Neuronal stem cell (in vitro differentiated cells): Measurements from ENCODE around the gene ZNF407.

ENCODE experiments used
- DNase-seq: peaks from one replicate; pipeline ENCODE4 v3.0.0-alpha.2; 2013; ENCODE audit warnings: low spot score
- H2AFZ ChIP-seq: one replicate; pipeline ENCODE4 v1.6.1; 2013; ENCODE audit warnings: mild to moderate bottlenecking, low read length, inconsistent platforms
- H2AK5ac ChIP-seq: 2 replicates; pipeline ENCODE4 v1.6.1; 2013; ENCODE audit warnings: low read depth, mild to moderate bottlenecking, inconsistent platforms, low read length, moderate library complexity, mixed read lengths
- H2BK120ac ChIP-seq: 2 replicates; pipeline ENCODE4 v1.6.1; 2013; ENCODE audit warnings: low read depth, mild to moderate bottlenecking, inconsistent platforms, low read length, moderate library complexity, mixed read lengths
- H2BK12ac ChIP-seq: one replicate; pipeline ENCODE4 v1.6.1; 2013; ENCODE audit warnings: low read length, inconsistent platforms
- H2BK15ac ChIP-seq: 2 replicates; pipeline ENCODE4 v1.6.1; 2013; ENCODE audit warnings: mild to moderate bottlenecking, low read length, inconsistent platforms, mixed read lengths
- H2BK5ac ChIP-seq: one replicate; pipeline ENCODE4 v1.6.1; 2013; ENCODE audit warnings: inconsistent platforms, mild to moderate bottlenecking, low read length, moderate library complexity
- H3K14ac ChIP-seq: one replicate; pipeline ENCODE4 v1.6.1; 2013; ENCODE audit warnings: low read length, inconsistent platforms
- H3K18ac ChIP-seq: 2 replicates; pipeline ENCODE4 v1.6.1; 2013; ENCODE audit warnings: low read length, inconsistent platforms
- H3K23ac ChIP-seq: 2 replicates; pipeline ENCODE4 v1.6.1; 2013; ENCODE audit warnings: low read depth, mild to moderate bottlenecking, mixed read lengths, low read length, inconsistent platforms; ENCODE audit not compliant: poor library complexity
- H3K27ac ChIP-seq: replicated peaks from 3 replicates; pipeline ENCODE4 v1.5.1; 2013; ENCODE audit warnings: low read length, inconsistent platforms
- H3K27me3 ChIP-seq, 3 experiments: 2 replicates each; pipeline ENCODE4 v1.6.1; 2013; ENCODE audit warnings: low read length in 3 of 3, mild to moderate bottlenecking in 2 of 3, inconsistent platforms in 1 of 3, low read depth in 1 of 3, mixed read lengths in 1 of 3, moderate library complexity in 1 of 3; ENCODE audit not compliant: control insufficient read depth in 3 of 3, insufficient read depth in 3 of 3
- H3K36me3 ChIP-seq, 2 donors: replicated peaks in 1 of 2; 2 replicates each; pipeline ENCODE4 v1.6.1; 2013; ENCODE audit warnings: low read length in 2 of 2; ENCODE audit not compliant: control insufficient read depth in 2 of 2, insufficient read depth in 2 of 2
- H3K4ac ChIP-seq: 2 replicates; pipeline ENCODE4 v1.6.1; 2013; ENCODE audit warnings: inconsistent platforms, mild to moderate bottlenecking, low read length, moderate library complexity
- H3K4me1 ChIP-seq, 2 donors: 1 replicate in 1 of 2; 2 replicates in 1 of 2; pipeline ENCODE4 v1.6.1; 2013; ENCODE audit warnings: low read length in 2 of 2, low read depth in 1 of 2; ENCODE audit not compliant: control insufficient read depth in 2 of 2, insufficient read depth in 1 of 2
- H3K4me2 ChIP-seq: one replicate; pipeline ENCODE4 v1.6.1; 2013; ENCODE audit warnings: mild to moderate bottlenecking, low read length, inconsistent platforms; ENCODE audit not compliant: insufficient read depth, poor library complexity, severe bottlenecking
- H3K4me3 ChIP-seq, 2 donors: 2 replicates each; pipeline ENCODE4 v1.5.1; 2013; ENCODE audit warnings: low read length in 2 of 2, mild to moderate bottlenecking in 2 of 2, inconsistent platforms in 1 of 2, moderate library complexity in 1 of 2
- H3K79me1 ChIP-seq: one replicate; pipeline ENCODE4 v1.6.1; 2013; ENCODE audit warnings: low read depth, mild to moderate bottlenecking, inconsistent platforms, low read length, moderate library complexity
- H3K9ac ChIP-seq: one replicate; pipeline ENCODE4 v1.6.1; 2013; ENCODE audit warnings: mild to moderate bottlenecking, low read depth, low read length, inconsistent platforms; ENCODE audit not compliant: poor library complexity
- H3K9me3 ChIP-seq, 2 donors: replicated peaks in 1 of 2; 2 replicates each; pipeline versions ENCODE3 to v1.6.1; 2013; ENCODE audit warnings: low read length in 2 of 2, mild to moderate bottlenecking in 2 of 2, inconsistent platforms in 1 of 2, low read depth in 1 of 2, mixed read lengths in 1 of 2, moderate library complexity in 1 of 2; ENCODE audit not compliant: control insufficient read depth in 2 of 2, insufficient read depth in 1 of 2
- H4K8ac ChIP-seq: one replicate; pipeline ENCODE4 v1.6.1; 2013; ENCODE audit warnings: low read depth, mild to moderate bottlenecking, inconsistent platforms, low read length, moderate library complexity
- H4K91ac ChIP-seq: one replicate; pipeline ENCODE4 v1.6.1; 2013; ENCODE audit warnings: low read length, low read depth, mild to moderate bottlenecking, inconsistent platforms; ENCODE audit not compliant: poor library complexity
- WGBS, 2 donors: extraction: QIAGEN DNeasy Blood & Tissue Kit; methylation state at CpG; one replicate each; pipeline ENCODE4 v1.1.7; 2013; ENCODE audit warnings: missing lambda C conversion rate in 2 of 2, mixed read lengths in 1 of 2; ENCODE audit not compliant: insufficient read length in 2 of 2, insufficient replicate concordance in 1 of 2; ENCODE audit errors: extremely low coverage in 2 of 2; 5-methylcytosine and 5-hydroxymethylcytosine counted together

Gene ZNF407

DNA sequence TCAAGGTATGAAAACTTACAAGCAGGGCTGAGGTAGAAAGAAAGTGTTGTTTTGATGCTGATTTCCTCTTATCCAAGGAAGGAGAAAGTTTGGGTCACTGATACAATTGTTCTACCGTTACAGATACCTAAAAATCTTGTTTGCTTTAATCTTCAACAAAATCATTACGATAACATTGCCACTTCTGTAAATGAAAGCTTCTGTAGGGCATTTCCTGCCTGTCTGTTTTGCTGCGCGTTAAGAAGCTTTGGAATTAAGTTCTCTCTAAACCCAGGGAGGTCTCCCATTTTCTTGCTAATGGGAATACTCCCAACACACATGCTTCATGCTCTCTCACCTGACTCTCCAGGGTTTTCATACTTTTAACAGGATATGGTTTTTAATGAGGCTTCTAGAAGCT, 352.8 kb downstream of the ZNF407 start:
- H2AFZ ChIP-seq: no peak overlapping the region
- H3K27me3 ChIP-seq: no peaks in the 10 kb centered on the region
- no peak overlapping the region for H4K8ac ChIP-seq
- no peak overlapping the region for H3K9ac ChIP-seq
- no peak overlapping the region for H2BK12ac ChIP-seq
- no peaks in the 10 kb centered on the region for H3K9me3 ChIP-seq
- H3K27ac ChIP-seq: no peak overlapping the region
- H2BK15ac ChIP-seq: no peak overlapping the region
- no peak overlapping the region for H3K23ac ChIP-seq
- no peak overlapping the region for H3K4me3 ChIP-seq
- no peak overlapping the region for H3K18ac ChIP-seq
- no peak overlapping the region for H3K4me2 ChIP-seq
- H3K79me1 ChIP-seq: no peaks in the 10 kb centered on the region
- no peak overlapping the region for H3K14ac ChIP-seq
- H2BK5ac ChIP-seq: no peak overlapping the region
- peaks cover 7 to 8% of the 10 kb centered on the region in 2 donors for H3K4me1 ChIP-seq
- H2BK120ac ChIP-seq: no peak overlapping the region
- no peak overlapping the region for H2AK5ac ChIP-seq
- no peaks in the 10 kb centered on the region for H3K36me3 ChIP-seq
- no CpG with 5 or more reads among the region's 4 CpGs for WGBS, 2 donors
- no peak overlapping the region for H4K91ac ChIP-seq
- DNase-seq: no peak
- H3K4ac ChIP-seq: no peak overlapping the region

DNA sequence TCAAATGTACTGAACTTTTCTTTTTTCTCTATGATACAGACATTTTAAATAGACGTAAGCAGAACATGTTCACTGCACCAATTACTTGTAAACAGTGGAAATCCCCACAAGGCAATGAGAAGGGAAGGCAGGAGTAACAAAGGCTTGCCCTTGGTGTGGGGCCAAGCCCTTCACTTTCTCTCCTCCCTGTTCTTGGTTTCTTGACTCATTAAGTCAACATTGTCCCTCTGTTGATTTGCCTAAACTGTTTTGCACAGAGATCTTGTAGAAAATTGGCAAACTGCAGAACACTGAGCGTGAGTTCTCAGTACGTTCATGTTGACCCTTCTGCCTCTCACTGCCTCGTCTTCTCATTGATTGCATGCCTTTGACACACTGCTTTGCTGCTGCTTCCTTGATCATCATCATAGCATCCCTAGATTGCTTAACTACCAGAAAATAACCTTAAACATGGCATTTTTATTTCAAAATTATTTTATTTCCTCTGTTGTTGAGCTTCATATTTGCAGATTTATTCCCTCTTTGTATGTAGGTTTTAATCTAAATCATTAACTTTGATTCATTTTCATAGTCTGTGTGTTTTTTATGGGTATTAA, 353.6 kb downstream of the ZNF407 start:
- H3K4me1 ChIP-seq: peaks cover 7 to 8% of the 10 kb centered on the region in 2 donors

DNA sequence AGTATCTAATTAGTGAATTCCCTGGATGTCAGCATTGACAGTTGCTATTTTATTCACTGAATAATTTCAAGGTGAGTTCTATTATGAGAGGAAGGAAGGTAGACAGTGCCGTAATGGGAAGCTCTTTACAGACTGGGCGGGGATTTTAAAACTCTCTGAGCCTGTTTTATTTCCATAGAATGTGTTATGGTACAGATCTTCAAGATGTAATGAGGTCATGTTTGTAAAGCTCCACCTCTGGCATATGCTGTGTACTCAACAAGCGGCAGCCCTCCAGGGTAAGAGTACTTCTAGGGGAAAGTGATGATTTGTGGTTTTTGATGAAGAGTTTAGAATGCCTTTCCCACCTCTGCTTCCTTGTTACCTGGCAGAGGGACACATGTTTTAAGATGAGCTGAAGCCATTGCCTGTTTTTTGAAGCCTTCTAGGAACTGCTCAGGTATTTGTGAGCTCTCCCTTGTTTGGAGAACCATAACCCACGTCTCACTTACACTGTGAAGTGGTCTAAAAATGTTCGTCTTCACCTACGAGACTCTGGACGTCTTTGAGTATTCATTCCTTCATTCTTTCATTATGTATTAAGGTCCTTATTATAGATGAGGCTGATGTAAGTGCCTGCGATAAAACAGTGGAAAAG, 360.0 kb downstream of the ZNF407 start:
- no peak overlapping the region for H4K91ac ChIP-seq
- no peak overlapping the region for H3K27ac ChIP-seq
- H3K4ac ChIP-seq: no peak overlapping the region
- peaks cover 1% of the 10 kb centered on the region for H3K79me1 ChIP-seq
- H3K36me3 ChIP-seq: peaks cover 0 to 1% of the 10 kb centered on the region in 2 donors
- no CpG with 5 or more reads among the region's 8 CpGs for WGBS, 2 donors
- no peak overlapping the region for H2BK5ac ChIP-seq
- no peaks in the 10 kb centered on the region for H3K9me3 ChIP-seq
- no peak overlapping the region for H2AFZ ChIP-seq
- no peak overlapping the region for H2AK5ac ChIP-seq
- H2BK15ac ChIP-seq: no peak overlapping the region
- no peak overlapping the region for H3K4me3 ChIP-seq
- H3K18ac ChIP-seq: no peak overlapping the region
- H4K8ac ChIP-seq: no peak overlapping the region
- no peak overlapping the region for H3K14ac ChIP-seq
- no peaks in the 10 kb centered on the region for H3K4me1 ChIP-seq
- no peak overlapping the region for H2BK120ac ChIP-seq
- H3K4me2 ChIP-seq: no peak overlapping the region
- DNase-seq: no peak
- no peak overlapping the region for H2BK12ac ChIP-seq
- peaks cover 0 to 2% (median 0%) of the 10 kb centered on the region in 3 experiments for H3K27me3 ChIP-seq
- no peak overlapping the region for H3K9ac ChIP-seq
- H3K23ac ChIP-seq: no peak overlapping the region

More for the DNA sequence above, 353.6 kb downstream of the ZNF407 start:
- Histone ChIP-seq H3K4me3 (no peak overlapping the region), H3K14ac (no peak overlapping the region), H3K79me1 (no peaks in the 10 kb centered on the region), H3K36me3 (no peaks in the 10 kb centered on the region), H3K9me3 (no peaks in the 10 kb centered on the region), H2AFZ (no peak overlapping the region), H2BK5ac (no peak overlapping the region), H2AK5ac (no peak overlapping the region), H2BK120ac (no peak overlapping the region), H2BK12ac (no peak overlapping the region), H3K18ac (no peak overlapping the region), H3K23ac (no peak overlapping the region), H4K91ac (no peak overlapping the region), H3K9ac (no peak overlapping the region), H2BK15ac (no peak overlapping the region), H3K4me2 (no peak overlapping the region), H3K4ac (no peak overlapping the region), H4K8ac (no peak overlapping the region), H3K27me3 (no peaks in the 10 kb centered on the region), H3K27ac (no peak overlapping the region)
- no CpG with 5 or more reads among the region's 4 CpGs for WGBS, 2 donors
- DNase-seq: no peak

DNA sequence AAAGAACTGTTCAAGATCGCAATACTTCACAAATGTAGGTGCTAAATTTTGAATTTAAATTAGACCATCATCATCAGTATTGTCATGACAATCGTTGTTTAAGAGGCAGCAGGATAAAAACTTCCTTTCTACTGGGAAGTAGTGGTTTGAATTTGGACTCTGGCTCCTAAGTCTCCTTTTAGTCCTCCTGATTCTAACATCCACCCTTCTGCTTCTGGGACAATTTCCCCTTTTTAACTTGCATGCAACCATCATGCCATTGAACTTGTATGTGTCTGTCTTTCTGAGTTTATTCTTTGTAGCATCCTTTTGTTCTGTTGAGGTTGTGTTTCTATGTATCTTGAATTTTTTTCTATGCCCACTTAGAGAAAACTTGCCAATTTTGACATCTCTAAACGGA, 361.5 kb downstream of the ZNF407 start:
- Histone ChIP-seq H3K9me3 (no peaks in the 10 kb centered on the region), H3K4ac (no peak overlapping the region), H4K8ac (no peak overlapping the region), H3K27me3 (peaks cover 0 to 2% (median 0%) of the 10 kb centered on the region in 3 experiments), H2BK12ac (no peak overlapping the region), H3K23ac (no peak overlapping the region), H3K4me3 (no peak overlapping the region), H3K27ac (no peak overlapping the region), H3K79me1 (peaks cover 1% of the 10 kb centered on the region), H3K9ac (no peak overlapping the region), H4K91ac (no peak overlapping the region), H2AFZ (no peak overlapping the region), H3K4me2 (no peak overlapping the region), H3K18ac (no peak overlapping the region), H2BK120ac (no peak overlapping the region), H3K4me1 (no peaks in the 10 kb centered on the region), H3K14ac (no peak overlapping the region), H2BK15ac (no peak overlapping the region), H2BK5ac (no peak overlapping the region), H2AK5ac (no peak overlapping the region), H3K36me3 (peaks cover 0 to 1% of the 10 kb centered on the region in 2 donors)
- no peak for DNase-seq
- no CpG with 5 or more reads among the region's 3 CpGs for WGBS, 2 donors
